ENCODE data around the gene CAP2.

DNA sequence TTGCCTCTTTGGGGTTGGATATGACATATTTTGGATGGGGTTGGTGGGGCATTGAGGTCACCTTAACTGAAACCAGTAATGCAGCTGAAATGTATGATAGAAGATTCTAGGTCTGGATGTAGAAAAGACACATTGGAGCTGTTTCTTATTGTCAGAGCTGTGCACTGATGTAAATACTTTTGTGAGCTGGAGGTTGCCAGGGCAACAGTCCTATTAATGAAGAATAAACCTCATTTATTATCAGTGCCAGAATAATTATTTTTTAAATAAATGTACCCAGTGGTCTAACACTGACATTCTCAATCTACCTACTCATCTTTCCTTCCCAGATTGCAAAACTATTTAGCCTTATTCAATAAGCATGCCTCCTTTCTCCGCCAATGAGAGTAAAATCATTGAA lies 57.0 kb downstream of the CAP2 start:
- TF ChIP-seq, protein P1, sequence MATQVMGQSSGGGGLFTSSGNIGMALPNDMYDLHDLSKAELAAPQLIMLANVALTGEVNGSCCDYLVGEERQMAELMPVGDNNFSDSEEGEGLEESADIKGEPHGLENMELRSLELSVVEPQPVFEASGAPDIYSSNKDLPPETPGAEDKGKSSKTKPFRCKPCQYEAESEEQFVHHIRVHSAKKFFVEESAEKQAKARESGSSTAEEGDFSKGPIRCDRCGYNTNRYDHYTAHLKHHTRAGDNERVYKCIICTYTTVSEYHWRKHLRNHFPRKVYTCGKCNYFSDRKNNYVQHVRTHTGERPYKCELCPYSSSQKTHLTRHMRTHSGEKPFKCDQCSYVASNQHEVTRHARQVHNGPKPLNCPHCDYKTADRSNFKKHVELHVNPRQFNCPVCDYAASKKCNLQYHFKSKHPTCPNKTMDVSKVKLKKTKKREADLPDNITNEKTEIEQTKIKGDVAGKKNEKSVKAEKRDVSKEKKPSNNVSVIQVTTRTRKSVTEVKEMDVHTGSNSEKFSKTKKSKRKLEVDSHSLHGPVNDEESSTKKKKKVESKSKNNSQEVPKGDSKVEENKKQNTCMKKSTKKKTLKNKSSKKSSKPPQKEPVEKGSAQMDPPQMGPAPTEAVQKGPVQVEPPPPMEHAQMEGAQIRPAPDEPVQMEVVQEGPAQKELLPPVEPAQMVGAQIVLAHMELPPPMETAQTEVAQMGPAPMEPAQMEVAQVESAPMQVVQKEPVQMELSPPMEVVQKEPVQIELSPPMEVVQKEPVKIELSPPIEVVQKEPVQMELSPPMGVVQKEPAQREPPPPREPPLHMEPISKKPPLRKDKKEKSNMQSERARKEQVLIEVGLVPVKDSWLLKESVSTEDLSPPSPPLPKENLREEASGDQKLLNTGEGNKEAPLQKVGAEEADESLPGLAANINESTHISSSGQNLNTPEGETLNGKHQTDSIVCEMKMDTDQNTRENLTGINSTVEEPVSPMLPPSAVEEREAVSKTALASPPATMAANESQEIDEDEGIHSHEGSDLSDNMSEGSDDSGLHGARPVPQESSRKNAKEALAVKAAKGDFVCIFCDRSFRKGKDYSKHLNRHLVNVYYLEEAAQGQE (IDR thresholded peaks at IDR 0.05; ENCODE audit: borderline replicate concordance): no peak
- TF ChIP-seq, protein P1 (CRISPR knock-in tag; IDR thresholded peaks at IDR 0.05; ENCODE audit: low read depth): no peak
- TF ChIP-seq THRA (IDR thresholded peaks at IDR 0.05) (no peak), RB1 (IDR thresholded peaks at IDR 0.05; ENCODE audit: low read depth) (no peak), MYNN (IDR thresholded peaks at IDR 0.05) (no peak), MYNN (CRISPR knock-in tag; IDR thresholded peaks at IDR 0.05) (no peak), STAG1 (CRISPR knock-in tag; IDR thresholded peaks at IDR 0.05; ENCODE audit: borderline replicate concordance) (no peak), EZH2 (IDR thresholded peaks at IDR 0.05; ENCODE audit: borderline replicate concordance, low read depth, low read length) (no peak), PREB (CRISPR knock-in tag; IDR thresholded peaks at IDR 0.05) (no peak), CTCF (IDR thresholded peaks at IDR 0.05 in 2 of 3, conservative IDR thresholded peaks at IDR 0.05 in 1 of 3; ENCODE audit: insufficient read depth in 2 of 3, low read depth in 1 of 3, low read length in 3 of 3) (no peak), ZNF121 (CRISPR knock-in tag; conservative IDR thresholded peaks at IDR 0.05) (no peak), SMARCA5 (IDR thresholded peaks at IDR 0.05) (no peak)
- TF ChIP-seq, protein P2, sequence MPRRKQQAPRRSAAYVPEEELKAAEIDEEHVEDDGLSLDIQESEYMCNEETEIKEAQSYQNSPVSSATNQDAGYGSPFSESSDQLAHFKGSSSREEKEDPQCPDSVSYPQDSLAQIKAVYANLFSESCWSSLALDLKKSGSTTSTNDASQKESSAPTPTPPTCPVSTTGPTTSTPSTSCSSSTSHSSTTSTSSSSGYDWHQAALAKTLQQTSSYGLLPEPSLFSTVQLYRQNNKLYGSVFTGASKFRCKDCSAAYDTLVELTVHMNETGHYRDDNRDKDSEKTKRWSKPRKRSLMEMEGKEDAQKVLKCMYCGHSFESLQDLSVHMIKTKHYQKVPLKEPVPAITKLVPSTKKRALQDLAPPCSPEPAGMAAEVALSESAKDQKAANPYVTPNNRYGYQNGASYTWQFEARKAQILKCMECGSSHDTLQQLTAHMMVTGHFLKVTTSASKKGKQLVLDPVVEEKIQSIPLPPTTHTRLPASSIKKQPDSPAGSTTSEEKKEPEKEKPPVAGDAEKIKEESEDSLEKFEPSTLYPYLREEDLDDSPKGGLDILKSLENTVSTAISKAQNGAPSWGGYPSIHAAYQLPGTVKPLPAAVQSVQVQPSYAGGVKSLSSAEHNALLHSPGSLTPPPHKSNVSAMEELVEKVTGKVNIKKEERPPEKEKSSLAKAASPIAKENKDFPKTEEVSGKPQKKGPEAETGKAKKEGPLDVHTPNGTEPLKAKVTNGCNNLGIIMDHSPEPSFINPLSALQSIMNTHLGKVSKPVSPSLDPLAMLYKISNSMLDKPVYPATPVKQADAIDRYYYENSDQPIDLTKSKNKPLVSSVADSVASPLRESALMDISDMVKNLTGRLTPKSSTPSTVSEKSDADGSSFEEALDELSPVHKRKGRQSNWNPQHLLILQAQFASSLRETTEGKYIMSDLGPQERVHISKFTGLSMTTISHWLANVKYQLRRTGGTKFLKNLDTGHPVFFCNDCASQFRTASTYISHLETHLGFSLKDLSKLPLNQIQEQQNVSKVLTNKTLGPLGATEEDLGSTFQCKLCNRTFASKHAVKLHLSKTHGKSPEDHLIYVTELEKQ (CRISPR knock-in tag; IDR thresholded peaks at IDR 0.05): no peak
- TF ChIP-seq, protein P3, sequence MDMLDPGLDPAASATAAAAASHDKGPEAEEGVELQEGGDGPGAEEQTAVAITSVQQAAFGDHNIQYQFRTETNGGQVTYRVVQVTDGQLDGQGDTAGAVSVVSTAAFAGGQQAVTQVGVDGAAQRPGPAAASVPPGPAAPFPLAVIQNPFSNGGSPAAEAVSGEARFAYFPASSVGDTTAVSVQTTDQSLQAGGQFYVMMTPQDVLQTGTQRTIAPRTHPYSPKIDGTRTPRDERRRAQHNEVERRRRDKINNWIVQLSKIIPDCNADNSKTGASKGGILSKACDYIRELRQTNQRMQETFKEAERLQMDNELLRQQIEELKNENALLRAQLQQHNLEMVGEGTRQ (CRISPR knock-in tag; IDR thresholded peaks at IDR 0.05): no peak
- TF ChIP-seq, protein P4, sequence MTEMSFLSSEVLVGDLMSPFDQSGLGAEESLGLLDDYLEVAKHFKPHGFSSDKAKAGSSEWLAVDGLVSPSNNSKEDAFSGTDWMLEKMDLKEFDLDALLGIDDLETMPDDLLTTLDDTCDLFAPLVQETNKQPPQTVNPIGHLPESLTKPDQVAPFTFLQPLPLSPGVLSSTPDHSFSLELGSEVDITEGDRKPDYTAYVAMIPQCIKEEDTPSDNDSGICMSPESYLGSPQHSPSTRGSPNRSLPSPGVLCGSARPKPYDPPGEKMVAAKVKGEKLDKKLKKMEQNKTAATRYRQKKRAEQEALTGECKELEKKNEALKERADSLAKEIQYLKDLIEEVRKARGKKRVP (CRISPR knock-in tag; IDR thresholded peaks at IDR 0.05): no peak
